GM19395 (cell line): ENCODE results near the gene EPB41L1.

Experiments used
- ATAC-seq: cut with Tn5 transposase; IDR thresholded peaks from one replicate; pipeline ENCODE4 v1.9.1; 2021; ENCODE audit warnings: mild to moderate bottlenecking, moderate library complexity; ENCODE audit not compliant: unreplicated experiment

EPB41L1 gene

DNA sequence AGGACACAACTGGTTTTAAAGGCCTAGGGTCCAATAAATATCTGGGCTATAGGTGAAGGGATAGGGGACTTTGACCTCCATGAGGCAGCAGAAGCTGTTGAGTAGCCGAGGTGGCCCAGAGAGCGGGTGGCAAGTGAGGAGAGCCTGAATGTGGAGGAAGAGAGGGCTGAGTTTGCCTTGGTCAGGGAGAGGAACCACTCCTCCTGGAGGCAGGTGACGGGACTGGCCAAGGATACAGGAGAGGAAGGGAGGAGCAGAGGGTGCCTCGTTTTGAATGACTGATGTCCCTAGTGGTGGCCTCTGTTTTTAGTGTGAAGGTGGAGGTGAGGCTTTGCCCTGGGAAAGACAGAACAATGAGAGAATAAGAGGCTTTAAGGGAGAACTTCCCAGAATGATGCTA, 62.7 kb downstream of the EPB41L1 start:
- no peak for ATAC-seq

DNA sequence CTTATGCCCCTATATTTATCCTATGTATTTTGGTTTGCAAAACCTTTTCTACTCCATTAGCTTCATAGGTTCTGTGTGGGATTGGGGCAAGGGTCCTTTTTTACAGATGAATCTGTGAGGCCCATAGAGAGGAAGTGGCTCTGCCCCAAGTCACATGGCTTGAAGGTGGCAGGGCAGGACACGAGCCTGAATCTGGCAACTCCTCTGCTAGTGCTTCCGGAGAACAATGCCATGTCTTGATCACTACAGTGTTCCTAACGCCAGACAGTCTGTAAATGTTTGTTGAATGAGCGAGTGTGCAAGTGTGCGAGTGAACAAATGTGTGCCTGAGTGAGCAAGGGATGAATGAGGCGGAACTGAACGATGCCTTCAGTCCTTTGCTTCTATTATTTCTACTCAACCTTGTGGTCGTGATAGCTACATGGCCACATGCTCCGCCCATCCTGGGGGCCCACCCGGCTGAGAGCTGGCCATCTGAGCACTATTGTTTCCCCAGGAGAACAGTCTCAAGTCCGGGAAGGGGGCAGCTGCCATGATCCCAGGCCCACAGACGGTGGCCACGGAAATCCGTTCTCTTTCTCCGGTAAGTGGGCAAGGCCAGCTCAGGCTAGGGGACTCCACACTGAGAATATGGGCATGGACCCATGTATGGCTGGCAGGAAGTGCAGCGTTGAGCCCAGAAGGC, 64.0 kb downstream of the EPB41L1 start:
- ATAC-seq, result no peak

DNA sequence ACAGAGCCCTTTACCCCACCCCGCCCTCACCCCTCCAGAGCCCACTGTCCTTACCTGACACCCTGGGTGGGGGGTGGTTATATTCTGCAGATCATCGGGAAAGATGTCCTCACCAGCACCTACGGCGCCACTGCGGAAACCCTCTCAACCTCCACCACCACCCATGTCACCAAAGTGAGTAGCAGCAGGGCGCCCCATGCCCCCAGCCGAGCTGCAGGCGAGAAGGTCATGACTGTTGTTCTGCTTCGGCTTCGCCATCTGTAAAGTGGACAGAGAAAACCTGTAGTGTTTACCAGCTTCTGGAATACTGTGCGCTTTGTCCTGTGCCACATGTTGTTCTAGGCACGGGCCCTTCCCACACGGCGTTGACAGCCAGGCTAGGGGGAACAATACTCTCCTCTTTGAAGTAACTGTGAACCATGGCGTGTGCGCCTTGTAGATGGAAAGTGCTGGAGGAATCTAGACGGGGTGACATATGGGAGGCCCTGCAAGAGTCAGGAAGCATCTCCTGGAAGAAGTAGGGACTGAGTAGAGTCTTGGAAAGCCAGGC, 65.2 kb downstream of the EPB41L1 start:
- no peak for ATAC-seq

DNA sequence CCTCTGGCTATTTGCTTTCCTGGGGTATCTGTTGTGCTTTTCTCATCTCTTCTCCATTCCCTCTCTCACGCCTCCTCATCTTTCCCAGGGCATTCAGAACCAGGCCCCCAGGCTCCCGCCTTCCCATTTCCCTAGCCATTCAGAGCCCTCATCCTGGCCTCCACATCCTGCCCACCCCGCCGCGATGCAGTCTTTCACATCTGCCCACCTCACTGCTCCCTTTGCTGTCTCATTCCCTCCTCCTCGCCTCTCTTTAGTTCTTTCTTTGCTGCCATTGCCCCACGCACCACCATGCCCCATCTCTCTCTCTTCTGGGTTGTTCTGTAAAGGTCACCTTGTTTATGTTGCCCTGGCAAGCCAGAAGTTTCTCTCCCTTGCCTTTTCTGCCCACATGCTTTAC, 71.1 kb downstream of the EPB41L1 start:
- ATAC-seq, result no peak

DNA sequence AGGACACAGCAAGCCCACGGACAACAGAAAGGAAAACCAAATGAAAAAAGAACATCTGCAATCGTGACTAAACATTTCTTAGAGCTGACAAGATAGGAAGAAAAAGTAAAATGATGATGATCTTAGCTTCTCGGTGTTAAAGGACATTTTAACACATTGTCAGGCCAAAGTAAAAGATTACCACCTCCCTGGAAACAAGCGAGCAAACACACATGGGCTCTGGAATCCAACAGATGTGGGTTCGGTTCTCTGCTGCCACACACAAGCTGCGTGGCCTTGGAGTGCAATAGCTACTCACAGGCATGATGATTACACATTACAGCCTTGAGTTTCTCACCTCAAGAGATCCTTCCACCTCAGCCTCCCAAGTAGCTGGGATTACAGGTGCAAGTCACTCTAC, 74.2 kb downstream of the EPB41L1 start:
- no peak for ATAC-seq

DNA sequence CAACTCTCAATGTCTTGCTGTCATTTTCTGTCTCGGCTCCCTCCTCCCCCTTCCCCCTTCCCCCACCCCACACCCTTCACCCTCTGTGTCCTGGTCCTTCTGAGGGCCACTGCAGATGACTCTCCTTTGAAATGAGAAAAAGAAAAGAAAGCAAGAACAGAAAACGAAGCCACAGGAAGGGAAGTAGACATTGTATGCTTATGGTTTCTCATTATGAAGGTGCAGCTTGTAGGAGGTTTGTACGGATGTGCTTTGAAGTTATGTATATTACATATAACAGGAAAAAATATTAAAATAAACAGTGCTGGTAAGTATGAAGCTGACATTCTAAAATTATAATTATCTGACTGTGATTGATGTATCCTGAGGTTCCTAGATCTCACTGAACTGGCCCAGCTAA, 75.5 kb downstream of the EPB41L1 start:
- ATAC-seq, result no peak

DNA sequence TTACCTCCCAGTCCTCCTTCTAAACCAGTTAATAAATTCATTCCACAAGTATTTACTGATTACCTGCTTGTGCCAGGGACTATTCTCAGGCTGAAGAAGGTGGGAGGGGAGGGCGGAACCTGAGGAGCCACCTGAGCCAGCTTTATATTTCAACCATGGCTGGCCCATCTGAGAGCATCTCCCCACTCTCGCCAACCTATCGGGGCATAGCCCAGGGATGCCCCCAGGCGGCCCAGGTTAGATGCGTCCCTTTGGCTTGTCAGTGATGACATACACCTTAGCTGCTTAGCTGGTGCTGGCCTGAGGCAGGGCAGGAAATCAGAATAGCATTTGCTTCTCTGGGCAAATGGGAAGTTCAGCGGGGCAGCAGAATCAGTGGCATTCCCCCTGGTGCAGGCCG, 76.8 kb downstream of the EPB41L1 start:
- no peak for ATAC-seq

DNA sequence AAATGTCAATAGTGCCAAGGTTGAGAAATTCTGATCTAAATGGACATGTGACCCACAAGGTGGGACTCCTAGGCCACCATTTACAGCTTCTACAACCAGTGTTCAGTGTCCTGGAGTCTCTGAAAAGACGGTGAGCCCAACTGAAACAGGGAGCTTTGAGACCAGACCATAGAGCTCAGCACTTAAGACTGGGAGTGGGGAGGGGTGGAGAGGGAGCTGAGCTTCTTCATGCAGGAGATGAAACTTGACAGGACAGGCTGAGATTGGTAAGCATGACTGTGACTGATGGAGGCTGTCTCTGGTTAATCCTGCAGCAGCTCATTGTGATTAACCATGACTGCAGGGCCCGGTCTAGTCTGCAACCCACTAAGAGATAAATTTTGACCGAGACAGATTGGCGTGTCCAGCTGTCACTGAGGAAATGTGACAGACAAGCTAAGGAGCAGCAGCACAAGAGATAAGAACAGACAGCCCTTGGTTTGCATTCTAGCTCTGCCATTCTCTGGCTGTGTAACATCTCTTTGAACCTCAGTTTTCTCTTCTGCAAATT, 80.3 kb downstream of the EPB41L1 start:
- ATAC-seq, result no peak

DNA sequence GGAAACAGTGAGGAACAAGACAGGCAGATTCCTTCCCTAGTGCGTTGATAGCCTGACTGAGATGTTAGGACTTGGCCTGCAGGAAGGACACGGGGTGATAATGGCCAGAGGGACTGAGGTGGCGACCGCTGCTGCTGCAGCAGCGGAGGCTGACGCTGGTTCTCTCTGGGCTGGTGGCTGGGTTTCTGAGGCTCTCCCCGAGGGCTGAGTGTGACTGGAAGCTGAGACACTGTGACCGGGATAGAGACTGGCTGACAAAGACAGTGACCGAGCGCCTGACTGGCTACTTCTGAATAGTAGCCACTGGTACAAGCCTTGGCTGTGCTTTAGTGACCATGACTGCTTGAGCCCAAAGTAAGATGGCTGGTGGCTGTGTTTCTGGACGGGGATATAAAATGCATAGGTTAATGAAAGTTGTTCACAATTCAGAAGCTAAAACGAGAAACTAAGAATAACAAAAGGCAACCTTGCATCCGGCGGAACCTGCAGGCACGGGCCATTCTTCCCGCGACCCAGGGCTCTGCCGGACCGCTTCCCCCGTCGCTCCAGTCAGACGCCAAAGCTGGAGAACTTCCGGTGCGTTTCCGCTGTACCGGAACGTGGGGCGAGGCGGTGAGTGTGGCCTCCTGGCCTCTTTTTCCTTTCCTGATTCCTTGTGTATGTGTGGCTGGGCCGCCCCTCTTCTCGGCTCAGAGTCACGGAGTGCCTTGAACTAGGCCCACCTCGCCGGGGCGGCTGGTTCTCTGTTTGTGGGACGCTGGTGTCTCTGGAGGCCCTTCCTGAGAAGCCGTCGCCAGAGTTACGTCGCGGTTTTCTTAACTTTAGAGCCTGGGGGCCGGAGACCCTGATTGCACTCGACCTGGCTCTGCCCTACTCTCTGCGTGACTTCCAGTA, 81.6 kb downstream of the EPB41L1 start, which contains the start of gene AAR2:
TSS of gene AAR2 (plus strand) at position 587 of the 894 bp plus-strand sequence. CDS start 3,391 bp downstream, outside the sequence.
- ATAC-seq, result peak; percentile 85

DNA sequence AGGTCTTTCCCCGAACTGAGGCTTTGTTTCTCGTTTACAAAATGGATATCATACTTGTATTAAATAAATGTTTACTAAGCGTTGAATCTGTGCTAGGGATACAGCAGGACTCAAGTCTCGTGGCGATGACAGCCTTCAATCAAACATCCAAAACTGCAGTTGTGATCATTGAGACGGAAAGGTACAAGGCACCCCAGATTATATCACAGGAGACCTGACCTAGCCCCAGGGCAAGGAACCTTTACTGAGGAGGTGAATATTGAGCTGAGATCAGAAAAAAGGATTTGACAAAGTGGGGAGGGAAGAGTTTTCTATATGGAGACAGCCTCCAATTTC, 82.2 kb downstream of the EPB41L1 start:
- no peak for ATAC-seq

DNA sequence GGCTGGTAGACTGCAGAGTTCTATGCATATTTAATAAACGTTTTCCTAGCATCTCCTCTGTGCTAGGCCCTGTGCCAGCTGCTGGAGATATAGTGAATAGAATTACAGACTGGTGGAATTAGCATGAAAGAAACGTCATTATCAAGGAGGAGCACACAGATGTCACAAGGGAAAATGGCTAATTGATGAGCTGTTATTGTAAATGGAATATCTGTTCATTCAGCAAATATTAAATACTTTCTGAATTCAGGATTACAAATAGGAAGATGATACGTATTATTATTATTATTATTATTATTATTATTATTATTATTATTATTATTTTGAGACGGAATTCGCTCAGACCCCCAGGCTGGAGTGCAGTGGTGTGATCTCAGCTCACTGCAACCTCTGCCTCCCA, 82.9 kb downstream of the EPB41L1 start:
- ATAC-seq, result no peak

DNA sequence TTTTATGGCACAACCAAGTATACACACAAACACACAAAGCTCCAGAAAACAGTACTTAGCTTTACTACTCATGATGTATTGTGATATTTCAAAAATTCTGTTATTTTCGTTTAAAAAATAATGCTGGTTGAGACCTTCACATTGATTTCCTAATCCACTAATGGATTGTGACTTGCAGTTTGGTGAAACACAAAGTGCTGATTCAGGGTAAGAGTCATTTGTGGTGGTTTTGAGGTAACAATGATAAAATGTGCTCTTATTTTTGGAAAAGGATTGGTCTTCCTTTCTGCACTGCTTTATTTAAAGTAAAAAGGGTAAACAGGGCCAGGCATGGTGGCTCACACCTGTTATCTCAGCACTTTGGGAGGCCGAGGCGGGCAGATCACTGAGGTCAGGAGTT, 83.6 kb downstream of the EPB41L1 start:
- no peak for ATAC-seq

DNA sequence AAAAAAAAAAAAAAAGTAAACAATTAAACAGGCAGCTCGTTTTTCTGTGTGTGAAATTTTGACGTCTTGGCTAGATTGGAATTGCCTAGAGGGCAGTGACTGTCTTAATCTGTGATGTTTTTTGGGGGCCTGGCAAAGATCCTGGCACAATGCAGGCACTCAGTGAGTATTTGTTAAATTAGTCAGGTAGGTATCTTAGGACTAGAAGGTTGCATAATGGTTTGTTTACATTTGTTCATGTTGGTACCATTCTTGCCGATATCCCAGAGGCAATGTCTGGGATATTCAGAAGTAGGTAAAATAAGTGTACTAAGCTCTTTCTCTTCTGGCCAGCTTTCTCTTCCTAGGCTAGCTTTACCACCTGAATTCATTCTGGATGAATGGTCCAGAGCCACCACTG, 84.2 kb downstream of the EPB41L1 start:
- ATAC-seq, result no peak

DNA sequence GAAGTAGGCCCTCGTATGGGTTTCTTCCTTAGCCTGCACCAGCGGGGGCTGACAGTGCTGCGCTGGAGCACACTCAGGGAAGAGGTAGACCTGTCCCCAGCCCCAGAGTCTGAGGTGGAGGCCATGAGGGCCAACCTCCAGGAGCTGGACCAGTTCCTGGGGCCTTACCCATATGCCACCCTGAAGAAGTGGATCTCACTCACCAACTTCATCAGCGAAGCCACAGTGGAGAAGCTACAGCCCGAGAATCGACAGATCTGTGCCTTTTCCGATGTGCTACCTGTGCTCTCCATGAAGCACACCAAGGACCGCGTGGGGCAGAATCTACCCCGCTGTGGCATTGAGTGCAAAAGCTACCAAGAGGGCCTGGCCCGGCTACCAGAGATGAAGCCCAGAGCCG, 85.5 kb downstream of the EPB41L1 start:
- no peak for ATAC-seq

DNA sequence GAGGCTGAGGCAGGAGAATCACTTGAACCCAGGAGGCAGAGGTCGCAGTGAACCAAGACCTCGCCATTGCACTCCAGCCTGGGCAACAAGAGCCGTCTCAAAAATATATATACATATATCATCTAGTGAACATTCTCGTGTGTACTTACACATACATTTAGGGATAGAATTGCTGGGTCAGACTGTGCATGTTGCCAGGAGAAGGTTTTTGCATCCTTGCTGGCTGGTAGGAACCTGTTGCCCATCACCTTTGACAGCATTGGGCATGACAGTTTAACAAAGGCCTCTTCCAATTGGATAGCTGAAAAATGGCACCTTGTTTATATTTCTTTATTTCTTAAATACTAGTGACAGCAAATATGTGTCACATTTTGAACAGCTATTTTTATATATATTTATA, 87.1 kb downstream of the EPB41L1 start:
- ATAC-seq, result no peak

DNA sequence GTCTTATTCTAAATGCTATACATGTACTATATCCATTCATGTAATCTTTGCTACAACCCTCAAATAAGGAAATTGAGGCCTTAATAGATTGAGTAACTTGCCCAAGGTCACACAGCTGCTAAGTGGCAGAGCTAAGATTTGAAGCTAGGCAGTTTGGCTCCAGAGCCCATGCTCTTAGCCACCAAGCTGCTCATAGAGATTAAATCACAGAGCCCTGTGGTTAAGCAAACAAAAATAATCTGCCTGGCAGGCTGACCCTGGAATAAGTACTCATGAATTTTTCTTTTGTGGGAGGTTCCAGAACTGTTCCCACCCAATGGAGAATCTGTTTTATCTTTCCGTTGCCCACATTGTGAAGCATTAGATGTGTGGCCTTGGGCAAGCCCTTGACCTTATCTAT, 89.2 kb downstream of the EPB41L1 start:
- no peak for ATAC-seq

DNA sequence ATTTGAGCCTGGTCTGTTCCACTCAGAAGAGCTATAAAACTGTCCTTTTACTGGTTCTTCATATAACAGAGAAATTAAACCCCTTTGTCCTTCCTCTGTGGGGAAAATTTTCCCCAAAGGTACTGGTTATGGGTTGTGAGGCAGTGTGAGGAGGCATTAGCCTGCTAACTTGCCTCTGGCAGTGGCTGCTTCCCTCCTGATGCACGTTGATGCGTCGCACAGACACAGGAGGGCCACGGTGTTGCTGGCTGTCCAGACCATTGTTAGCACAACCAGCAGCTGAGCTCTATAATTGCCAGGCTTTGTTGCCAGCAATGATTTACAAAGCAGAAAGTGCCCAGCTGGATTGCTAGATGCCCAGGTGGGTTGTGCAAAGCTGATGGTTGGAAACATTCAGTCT, 91.9 kb downstream of the EPB41L1 start:
- no peak for ATAC-seq

DNA sequence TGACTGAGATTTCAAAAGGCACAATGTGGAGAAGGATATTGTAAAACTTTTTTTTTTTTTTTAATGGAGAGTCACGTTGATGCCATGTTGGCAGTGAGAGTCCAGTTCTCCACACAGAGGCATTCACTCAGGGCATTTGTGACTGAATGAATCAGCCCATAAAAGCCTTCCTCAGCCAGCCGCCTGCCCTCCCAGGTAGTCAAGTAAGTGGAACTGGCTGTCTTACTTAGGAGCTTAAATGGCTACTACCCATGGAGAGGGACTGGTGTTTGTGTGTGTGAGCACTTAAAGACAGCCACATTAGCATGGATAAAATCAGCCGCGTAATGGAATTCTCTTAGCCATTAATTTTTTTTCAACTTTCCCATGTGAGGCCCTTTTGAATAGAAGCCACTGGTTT, 94.3 kb downstream of the EPB41L1 start:
- ATAC-seq, result no peak

DNA sequence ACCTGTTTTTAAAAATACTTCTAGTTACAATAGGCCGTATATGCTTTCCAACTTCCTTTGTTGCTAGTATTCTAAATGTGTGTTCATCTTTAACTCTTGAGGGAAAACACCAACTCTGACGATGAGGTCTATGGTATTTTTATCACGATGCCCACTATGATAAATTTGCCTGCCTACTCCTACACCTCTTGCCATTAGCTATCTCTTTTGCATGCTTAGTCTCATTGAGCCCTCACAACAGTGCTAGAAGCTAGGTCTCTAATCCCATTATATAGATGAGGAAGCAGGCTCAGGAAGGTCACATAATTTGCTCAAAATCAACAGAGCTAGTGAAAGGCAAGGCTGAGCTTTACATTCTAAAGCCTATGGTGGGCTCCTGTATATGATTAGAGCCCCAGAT, 94.9 kb downstream of the EPB41L1 start:
- ATAC-seq, result no peak

DNA sequence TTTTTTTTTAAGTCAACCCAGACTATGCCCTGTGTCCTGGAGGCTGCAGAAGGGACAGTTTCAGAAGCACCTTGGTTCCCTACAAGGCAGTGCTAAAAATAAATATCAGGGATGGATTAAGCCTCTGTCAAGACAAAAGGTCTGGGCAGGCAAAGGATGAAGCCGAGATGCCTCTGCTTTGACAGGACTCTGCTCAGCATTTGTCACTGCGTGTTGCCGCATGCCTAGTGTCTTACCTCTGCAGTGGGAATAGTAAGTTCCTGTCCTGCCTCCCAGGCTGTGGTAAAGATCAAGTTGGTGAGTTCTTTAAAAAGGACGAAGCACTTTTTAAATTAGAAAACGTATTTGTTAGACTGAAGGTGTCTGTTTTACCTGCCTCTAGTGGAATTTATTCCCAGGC, 96.9 kb downstream of the EPB41L1 start:
- ATAC-seq, result no peak

DNA sequence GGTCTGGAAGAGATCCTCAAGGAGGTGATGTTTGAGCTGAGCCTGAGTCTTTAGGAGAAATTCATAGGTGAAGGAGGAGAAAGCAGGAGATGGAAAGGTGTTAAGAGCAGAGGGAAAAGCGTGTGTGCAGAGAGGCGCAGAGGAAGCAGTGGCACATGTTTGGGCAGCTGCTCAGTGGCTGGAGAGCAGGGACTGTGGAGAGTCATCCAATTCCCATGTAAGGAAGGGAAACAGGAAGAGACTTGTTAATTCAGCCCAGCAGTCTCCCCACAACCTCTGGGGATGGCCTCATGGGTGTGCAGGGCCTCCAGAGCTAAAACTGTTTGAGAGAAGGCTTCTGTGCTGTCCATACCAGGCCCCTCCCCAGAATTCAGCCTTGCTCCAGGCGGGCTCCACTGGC, 98.0 kb downstream of the EPB41L1 start:
- no peak for ATAC-seq

DNA sequence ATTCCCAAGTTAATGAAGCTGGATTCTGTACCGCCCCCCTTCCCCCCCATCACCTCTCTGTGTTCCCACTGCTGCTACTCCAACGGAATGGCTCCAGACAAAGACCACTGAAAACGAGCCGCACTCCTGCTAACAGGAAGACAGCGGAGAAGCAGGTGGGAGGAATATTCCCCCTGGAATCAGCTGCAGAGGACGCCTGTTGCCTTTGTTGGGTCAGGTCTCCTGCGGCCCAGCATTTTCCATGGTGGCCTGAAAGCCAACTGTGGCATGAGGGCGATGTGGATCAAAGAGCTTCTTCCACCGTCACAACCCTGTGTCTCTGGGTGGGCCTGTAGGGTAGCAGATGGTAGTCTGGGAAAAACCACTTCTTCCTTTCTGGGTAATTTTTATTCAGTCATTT, 98.5 kb downstream of the EPB41L1 start:
- ATAC-seq, result no peak
